OCI-LY7 (cell line): ENCODE measurements around the gene C14orf132. TPM values are rescaled to one million over a fixed set of nuclear protein-coding genes. Genes with fewer than 3 reads are reported as not detected.

Source experiments
- BruUV-seq: library from RNA; stranded (reverse); fragments of 400-500 nt; replicated peaks from 2 replicates; lab custom pipeline; 2021; lab: Mats Ljungman, UMichigan
- CTCF ChIA-PET: fragments of 300-600 bp; sonication (Branson Sonifier 250); formaldehyde crosslinking; loops from one replicate; lab custom pipeline; 2022; ENCODE audit warnings: antibody characterized with exemption; ENCODE audit not compliant: unreplicated experiment; lab: Charles Lee
- POLR2A ChIA-PET: fragments of 300-600 bp; sonication (Branson Sonifier 250); formaldehyde crosslinking; loops from one replicate; lab custom pipeline; 2022; ENCODE audit warnings: antibody characterized with exemption; lab: Charles Lee
- DNase-seq: peaks from one replicate; pipeline ENCODE4 v3.0.0-alpha.2; 2015; ENCODE audit warnings: low spot score
- H2AFZ ChIP-seq: fragments of 200-600 bp; sonication (generic), shearing (Covaris generic); 2 replicates; pipeline ENCODE4 v1.6.1; 2014; ENCODE audit warnings: mild to moderate bottlenecking, antibody characterized with exemption, low read length, moderate library complexity
- H3K27ac ChIP-seq: fragments of 200-600 bp; sonication (generic); 2 replicates; pipeline ENCODE4 v1.5.1; 2014; ENCODE audit warnings: mixed run types, low read depth, mild to moderate bottlenecking, moderate library complexity, low read length, inconsistent platforms; ENCODE audit not compliant: poor library complexity, severe bottlenecking
- H3K36me3 ChIP-seq: fragments of 200-600 bp; sonication (generic); 2 replicates; pipeline ENCODE4 v1.6.1; 2014; ENCODE audit warnings: mild to moderate bottlenecking, antibody characterized with exemption, low read length, moderate library complexity, mixed read lengths; ENCODE audit not compliant: insufficient read depth
- H3K4me1 ChIP-seq: fragments of 200-600 bp; sonication (generic); 2 replicates; pipeline ENCODE4 v1.5.1; 2014; ENCODE audit warnings: mild to moderate bottlenecking, low read length; ENCODE audit not compliant: insufficient read depth, poor library complexity, severe bottlenecking
- H3K4me2 ChIP-seq: fragments of 200-600 bp; sonication (generic); 2 replicates; pipeline ENCODE4 v1.6.1; 2014; ENCODE audit warnings: mild to moderate bottlenecking, low read length
- H3K4me3 ChIP-seq: fragments of 200-600 bp; sonication (generic); 2 replicates; pipeline ENCODE4 v1.5.1; 2014; ENCODE audit warnings: mild to moderate bottlenecking, low read depth, low read length; ENCODE audit not compliant: poor library complexity, severe bottlenecking
- H3K79me2 ChIP-seq: fragments of 200-600 bp; sonication (generic); 2 replicates; pipeline ENCODE4 v1.6.1; 2016; ENCODE audit warnings: low read depth, mild to moderate bottlenecking, low read length, moderate library complexity, mixed read lengths; ENCODE audit not compliant: insufficient read depth
- H3K9me2 ChIP-seq: fragments of 200-600 bp; sonication (generic); 2 replicates; pipeline ENCODE4 v1.6.1; 2016; ENCODE audit warnings: mild to moderate bottlenecking, low read length, mixed read lengths; ENCODE audit not compliant: insufficient read depth
- H3K9me3 ChIP-seq: fragments of 200-600 bp; sonication (generic); 2 replicates; pipeline ENCODE4 v1.6.1; 2014; ENCODE audit warnings: mild to moderate bottlenecking, mixed run types, low read length, mixed read lengths
- H4K20me1 ChIP-seq: fragments of 200-600 bp; sonication (generic); 2 replicates; pipeline ENCODE4 v1.6.1; 2014; ENCODE audit warnings: mild to moderate bottlenecking, antibody characterized with exemption, low read length, moderate library complexity, mixed read lengths; ENCODE audit not compliant: insufficient read depth
- EZH2phosphoT487 ChIP-seq: fragments of 200-600 bp; sonication (generic); IDR thresholded peaks from 2 replicates; pipeline ENCODE4 v1.6.1; 2018; ENCODE audit warnings: low read depth, borderline replicate concordance, mild to moderate bottlenecking, mixed run types, antibody characterized with exemption, low read length, moderate library complexity, mixed read lengths
- intact Hi-C: fragments of 100-400 bp; cut with micrococcal nuclease; formaldehyde crosslinking; loops from one replicate; pipeline ENCODE4 v1.10.0; 2022; ENCODE audit not compliant: unreplicated experiment
- total RNA-seq, 2 experiments: library from RNA; depleted of rRNA in 1 of 2; stranded (reverse); fragments of >200 nt in 1 of 2; shearing (Covaris generic) in 1 of 2; gene quantifications; 2 replicates each; pipeline ENCODE4 v1.2.3, GENCODE V29; 2014 to 2022
- TF ChIP-seq, protein P1 (sequence below): fragments of 200-600 bp; sonication (generic); conservative IDR thresholded peaks from 2 replicates; pipeline ENCODE4 v1.5.1; 2014; ENCODE audit warnings: mild to moderate bottlenecking, antibody characterized with exemption, low read length, moderate library complexity, mixed read lengths

C14orf132 gene
- total RNA-seq, 2 experiments from 2014 or later = 0.27 TPM; not detected in 1

DNA sequence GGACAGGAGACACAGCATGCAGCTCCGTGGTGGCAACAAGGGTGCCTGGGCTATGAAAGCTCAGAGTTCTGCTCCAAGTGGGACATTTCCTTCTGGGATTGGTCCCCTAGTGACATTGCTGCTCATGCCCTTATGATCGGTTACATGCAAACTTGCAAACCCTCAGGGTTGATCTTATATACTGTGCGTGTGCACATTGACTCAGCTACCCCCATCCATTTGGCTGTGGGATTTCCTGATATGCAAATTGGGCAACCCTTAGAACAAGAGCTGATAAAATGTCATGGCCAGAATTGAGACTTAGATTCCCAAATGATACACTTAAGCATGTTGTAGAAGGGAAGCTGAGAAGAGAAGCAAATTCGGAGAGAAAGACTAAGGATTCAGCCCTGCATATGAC lies 92.7 kb downstream of the C14orf132 start:
- no TSS peak for BruUV-seq
- no peak for DNase-seq

DNA sequence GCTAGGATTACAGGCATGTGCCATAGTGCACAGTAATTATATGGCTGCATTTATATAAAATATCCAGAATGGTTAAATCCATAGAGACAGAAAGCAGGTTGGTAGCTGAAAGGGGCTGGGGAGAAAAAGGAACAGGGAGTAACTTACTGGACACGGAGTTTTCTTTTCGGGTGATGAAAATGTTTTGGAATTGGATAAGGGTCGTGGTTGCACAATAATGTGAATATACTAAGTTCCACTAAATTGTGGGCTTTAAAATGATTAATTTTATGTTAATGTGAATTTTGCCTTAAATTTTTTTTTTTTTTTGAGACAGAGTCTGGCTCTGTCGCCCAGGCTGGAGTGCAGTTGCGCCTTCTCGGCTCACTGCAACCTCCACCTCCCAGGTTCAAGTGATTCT lies 95.3 kb downstream of the C14orf132 start:
- no TSS peak for BruUV-seq
- H3K79me2 ChIP-seq = no peaks in the 10 kb centered on the region
- H3K9me2 ChIP-seq = no peaks in the 10 kb centered on the region
- no peak overlapping the region for H2AFZ ChIP-seq
- H3K4me1 ChIP-seq = no peaks in the 10 kb centered on the region
- no peak overlapping the region for H3K27ac ChIP-seq
- H3K4me2 ChIP-seq = no peak overlapping the region
- H3K4me3 ChIP-seq = no peak overlapping the region
- H3K9me3 ChIP-seq = no peaks in the 10 kb centered on the region
- intact Hi-C loops = no loop called here
- H3K36me3 ChIP-seq = no peaks in the 10 kb centered on the region
- DNase-seq = no peak
- ChIA-PET POLR2A (interaction anchor here (0.7 kb wide), 1 partner anchor 11 kb away, joined by 3 read pairs; no protein-coding TSS in a partner anchor), CTCF (no interaction called here)
- TF ChIP-seq EZH2phosphoT487 = no peak
- TF ChIP-seq, protein P1, sequence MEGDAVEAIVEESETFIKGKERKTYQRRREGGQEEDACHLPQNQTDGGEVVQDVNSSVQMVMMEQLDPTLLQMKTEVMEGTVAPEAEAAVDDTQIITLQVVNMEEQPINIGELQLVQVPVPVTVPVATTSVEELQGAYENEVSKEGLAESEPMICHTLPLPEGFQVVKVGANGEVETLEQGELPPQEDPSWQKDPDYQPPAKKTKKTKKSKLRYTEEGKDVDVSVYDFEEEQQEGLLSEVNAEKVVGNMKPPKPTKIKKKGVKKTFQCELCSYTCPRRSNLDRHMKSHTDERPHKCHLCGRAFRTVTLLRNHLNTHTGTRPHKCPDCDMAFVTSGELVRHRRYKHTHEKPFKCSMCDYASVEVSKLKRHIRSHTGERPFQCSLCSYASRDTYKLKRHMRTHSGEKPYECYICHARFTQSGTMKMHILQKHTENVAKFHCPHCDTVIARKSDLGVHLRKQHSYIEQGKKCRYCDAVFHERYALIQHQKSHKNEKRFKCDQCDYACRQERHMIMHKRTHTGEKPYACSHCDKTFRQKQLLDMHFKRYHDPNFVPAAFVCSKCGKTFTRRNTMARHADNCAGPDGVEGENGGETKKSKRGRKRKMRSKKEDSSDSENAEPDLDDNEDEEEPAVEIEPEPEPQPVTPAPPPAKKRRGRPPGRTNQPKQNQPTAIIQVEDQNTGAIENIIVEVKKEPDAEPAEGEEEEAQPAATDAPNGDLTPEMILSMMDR = no peak
- H4K20me1 ChIP-seq = no peaks in the 10 kb centered on the region

More for the DNA sequence above, 92.7 kb downstream of the C14orf132 start:
- Histone ChIP-seq H3K4me2 (no peak overlapping the region), H3K4me3 (no peak overlapping the region), H4K20me1 (no peaks in the 10 kb centered on the region), H3K79me2 (no peaks in the 10 kb centered on the region), H2AFZ (no peak overlapping the region), H3K36me3 (no peaks in the 10 kb centered on the region), H3K27ac (no peak overlapping the region), H3K9me3 (no peaks in the 10 kb centered on the region), H3K9me2 (no peaks in the 10 kb centered on the region), H3K4me1 (no peaks in the 10 kb centered on the region)
- TF ChIP-seq, protein P1 = no peak
- no peak for TF ChIP-seq EZH2phosphoT487
- ChIA-PET POLR2A (no interaction called here), CTCF (no interaction called here)
- intact Hi-C loops = no loop called here

DNA sequence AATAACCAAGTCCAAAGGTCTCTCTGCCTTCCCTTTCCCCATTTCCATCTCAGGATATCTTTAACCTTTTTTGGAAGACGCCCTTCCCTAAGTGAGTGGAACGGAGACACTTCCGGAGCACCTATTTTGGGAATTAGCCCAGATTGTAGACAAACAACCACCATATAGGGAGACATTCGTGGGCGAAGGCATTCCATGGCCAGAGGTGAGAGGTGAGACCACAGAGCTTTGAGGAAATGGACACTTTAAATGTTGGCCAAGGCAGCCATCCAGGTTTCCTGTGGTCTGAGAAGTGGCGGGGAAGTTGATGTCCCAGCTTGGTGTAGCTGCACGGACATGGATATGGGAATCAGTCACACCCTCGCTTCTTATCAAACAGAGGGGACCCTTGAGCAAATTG lies 96.1 kb downstream of the C14orf132 start:
- Histone ChIP-seq H3K4me1 (no peaks in the 10 kb centered on the region), H3K4me2 (no peak overlapping the region), H3K9me3 (no peaks in the 10 kb centered on the region), H3K9me2 (no peaks in the 10 kb centered on the region), H3K27ac (no peak overlapping the region), H2AFZ (no peak overlapping the region), H3K4me3 (no peak overlapping the region), H3K36me3 (no peaks in the 10 kb centered on the region), H4K20me1 (no peaks in the 10 kb centered on the region), H3K79me2 (no peaks in the 10 kb centered on the region)
- DNase-seq = no peak
- no TSS peak for BruUV-seq
- TF ChIP-seq EZH2phosphoT487 = no peak
- TF ChIP-seq, protein P1 = no peak
- ChIA-PET CTCF (no interaction called here), POLR2A (interaction anchor here (0.7 kb wide), 1 partner anchor 79 kb away, joined by 3 read pairs; no protein-coding TSS in a partner anchor)
- intact Hi-C loops = no loop called here
